Transverse colon (tissue), 4 donors: Measurements from ENCODE around the gene EID3. TPM values are rescaled to one million over a fixed set of nuclear protein-coding genes. Genes with fewer than 3 reads are reported as not detected.
A peak's percentile ranks its signal among the peaks of the same experiment; 100 is the strongest.

ENCODE experiments used
- DNase-seq: peaks from one replicate; pipeline ENCODE4 v3.0.0-alpha.2; 2019
- H3K27ac ChIP-seq, 4 donors: fragments of 200-600 bp; sonication (generic); 2 replicates each; pipeline ENCODE4 v1.5.1; 2016 to 2018; ENCODE audit warnings: inconsistent platforms in 4 of 4
- H3K27me3 ChIP-seq: fragments of 200-600 bp; sonication (generic); 2 replicates; pipeline ENCODE4 v1.5.1; 2017; ENCODE audit warnings: inconsistent platforms
- H3K36me3 ChIP-seq, 4 donors: fragments of 200-600 bp; sonication (generic); 2 replicates each; pipeline ENCODE4 v1.5.1; 2017 to 2019; ENCODE audit warnings: inconsistent platforms in 4 of 4
- H3K4me1 ChIP-seq, 4 donors: fragments of 200-600 bp; sonication (generic); 2 replicates each; pipeline ENCODE4 v1.5.1; 2017 to 2020; ENCODE audit warnings: inconsistent platforms in 4 of 4
- H3K4me3 ChIP-seq, 4 donors: fragments of 200-600 bp; sonication (generic); 1 replicate in 1 of 4; 2 replicates in 3 of 4; pipeline versions ENCODE4 v1.5.1 to v1.6.1; 2017 to 2019; ENCODE audit warnings: inconsistent platforms in 4 of 4
- H3K9me3 ChIP-seq, 2 donors: fragments of 200-600 bp; sonication (generic); 2 replicates each; pipeline ENCODE4 v1.5.1; 2017 to 2019; ENCODE audit warnings: inconsistent platforms in 2 of 2
- EP300 ChIP-seq: sonication (generic); formaldehyde crosslinking; IDR thresholded peaks from one replicate; pipeline ENCODE4 v1.6.1; 2017; ENCODE audit warnings: antibody characterized with exemption, low read depth
- POLR2A ChIP-seq: fragments of 450-650 bp; IDR thresholded peaks from one replicate; pipeline ENCODE4 v1.6.1; 2016; ENCODE audit warnings: antibody characterized with exemption, mild to moderate bottlenecking, moderate library complexity
- POLR2AphosphoS5 ChIP-seq, 3 donors: sonication (generic); formaldehyde crosslinking; IDR thresholded peaks; one replicate each; pipeline ENCODE4 v1.6.1; 2016; ENCODE audit warnings: antibody characterized with exemption in 3 of 3
- WGBS, 2 donors: methylation state at CpG; one replicate each; pipeline ENCODE4 v1.1.5; 2018; ENCODE audit warnings: low coverage in 1 of 2; 5-methylcytosine and 5-hydroxymethylcytosine counted together
- in situ Hi-C, 4 donors: fragments of 200-750 bp; cut with MboI; loops; one replicate each; pipeline versions ENCODE4 v1.15.0 to v1.15.1; 2017; ENCODE audit warnings: low sequenced_read_pairs in 3 of 4, low pct_ligation_motif_present in 1 of 4, low pct_unique_long_range_greater_than_20kb in 1 of 4
- intact Hi-C: fragments of 100-400 bp; cut with DNase I; formaldehyde crosslinking; loops from one replicate; pipeline ENCODE4 v1.15.1; 2023; ENCODE audit warnings: low total_unique reads
- total RNA-seq, 4 donors: library from RNA; depleted of rRNA; stranded (reverse); fragments of >200 nt; gene quantifications; one replicate each; pipeline ENCODE4 v1.1.0, GENCODE V29; 2016
- TF ChIP-seq, protein P1 (sequence below), 5 experiments: fragments of 200-600 bp in 3 of 5; fragments of 450-650 bp in 2 of 5; sonication (generic) in 3 of 5; IDR thresholded peaks; 1 replicate in 2 of 5; 2 replicates in 3 of 5; pipeline ENCODE4 v1.5.1; 2016 to 2017; ENCODE audit warnings: antibody characterized with exemption in 5 of 5, inconsistent platforms in 3 of 5, mild to moderate bottlenecking in 2 of 5, moderate library complexity in 1 of 5

The EID3 gene
- 10 to 100 TPM in 2 of 4 donors, 1 to 10 TPM in 2; 4.9 to 50.0 (median 14.3) TPM for total RNA-seq

DNA sequence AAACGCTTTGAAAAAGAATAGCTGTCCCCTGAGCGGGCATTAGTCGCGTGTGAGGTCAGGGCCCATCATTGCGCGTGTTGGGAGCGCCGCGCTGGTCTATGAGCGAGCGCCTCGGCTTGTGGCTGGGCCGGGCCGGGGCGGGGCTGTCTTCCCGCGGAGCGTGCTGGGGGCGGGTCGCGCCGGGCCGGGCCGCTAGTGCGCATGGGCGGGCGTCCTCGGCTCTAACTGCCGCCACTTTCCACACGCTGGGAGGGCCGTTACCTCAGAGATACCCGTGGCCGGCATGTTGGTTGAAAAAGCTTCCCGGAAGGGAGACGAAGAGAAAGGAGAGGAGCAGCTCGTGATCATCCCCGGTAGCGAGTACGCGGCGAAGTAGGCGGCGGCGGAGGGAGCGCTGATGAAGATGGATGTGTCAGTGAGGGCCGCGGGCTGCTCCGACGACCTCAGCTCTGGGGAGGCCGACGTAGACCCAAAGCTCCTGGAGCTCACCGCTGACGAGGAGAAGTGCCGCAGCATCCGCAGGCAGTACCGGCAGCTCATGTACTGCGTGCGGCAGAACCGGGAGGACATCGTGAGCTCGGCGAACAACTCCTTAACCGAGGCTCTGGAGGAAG lies at the start of gene EID3:
Gene EID3 (plus strand): TSS at position 202 of the 614 bp plus-strand sequence. CDS start 196 bp downstream, at position 398.
- intact Hi-C loops: no loop called here

DNA sequence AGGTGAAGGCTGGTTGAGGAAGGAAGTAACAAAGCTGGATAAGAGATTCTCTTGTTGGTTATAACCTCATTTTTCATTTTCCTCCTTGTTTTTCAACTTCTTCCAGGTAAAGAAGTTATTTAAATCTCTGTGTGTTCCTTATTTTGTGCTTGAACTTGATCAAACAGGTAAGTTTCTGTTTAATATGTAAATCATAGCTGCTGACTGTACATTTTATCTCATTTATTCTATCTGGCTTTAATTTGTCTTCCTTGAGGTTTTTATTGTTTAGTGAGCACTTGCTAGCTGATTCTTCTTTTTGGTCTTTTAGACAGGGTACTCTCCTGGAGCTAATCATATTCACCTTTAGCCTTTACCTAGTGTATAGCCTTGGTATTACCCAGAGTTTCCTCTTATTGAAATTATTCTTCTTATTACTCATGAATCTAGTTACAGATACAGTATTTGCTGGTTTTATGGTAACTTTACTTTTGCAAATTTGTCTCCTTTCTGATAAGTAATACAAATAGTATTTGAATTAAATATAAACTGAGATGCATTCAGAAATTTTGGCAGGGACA lies 45.5 kb upstream of the EID3 start:
- H3K27me3 ChIP-seq: no peaks in the 10 kb centered on the region
- no peaks in the 10 kb centered on the region for H3K9me3 ChIP-seq
- no peak overlapping the region for H3K27ac ChIP-seq
- intact Hi-C loops: no loop called here
- in situ Hi-C loops: no loop called here
- TF ChIP-seq, protein P1, sequence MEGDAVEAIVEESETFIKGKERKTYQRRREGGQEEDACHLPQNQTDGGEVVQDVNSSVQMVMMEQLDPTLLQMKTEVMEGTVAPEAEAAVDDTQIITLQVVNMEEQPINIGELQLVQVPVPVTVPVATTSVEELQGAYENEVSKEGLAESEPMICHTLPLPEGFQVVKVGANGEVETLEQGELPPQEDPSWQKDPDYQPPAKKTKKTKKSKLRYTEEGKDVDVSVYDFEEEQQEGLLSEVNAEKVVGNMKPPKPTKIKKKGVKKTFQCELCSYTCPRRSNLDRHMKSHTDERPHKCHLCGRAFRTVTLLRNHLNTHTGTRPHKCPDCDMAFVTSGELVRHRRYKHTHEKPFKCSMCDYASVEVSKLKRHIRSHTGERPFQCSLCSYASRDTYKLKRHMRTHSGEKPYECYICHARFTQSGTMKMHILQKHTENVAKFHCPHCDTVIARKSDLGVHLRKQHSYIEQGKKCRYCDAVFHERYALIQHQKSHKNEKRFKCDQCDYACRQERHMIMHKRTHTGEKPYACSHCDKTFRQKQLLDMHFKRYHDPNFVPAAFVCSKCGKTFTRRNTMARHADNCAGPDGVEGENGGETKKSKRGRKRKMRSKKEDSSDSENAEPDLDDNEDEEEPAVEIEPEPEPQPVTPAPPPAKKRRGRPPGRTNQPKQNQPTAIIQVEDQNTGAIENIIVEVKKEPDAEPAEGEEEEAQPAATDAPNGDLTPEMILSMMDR (IDR thresholded peaks at IDR 0.05): no peak
- TF ChIP-seq EP300: no peak
- no peak for TF ChIP-seq POLR2AphosphoS5 (IDR thresholded peaks at IDR 0.05)
- TF ChIP-seq POLR2A: no peak
- no peaks in the 10 kb centered on the region for H3K36me3 ChIP-seq
- H3K4me3 ChIP-seq: no peak overlapping the region
- DNase-seq: no peak
- no peaks in the 10 kb centered on the region for H3K4me1 ChIP-seq

More for the DNA sequence above, at the start of gene EID3:
- Histone ChIP-seq H3K27me3 (no peaks in the 10 kb centered on the region), H3K36me3 (no peaks in the 10 kb centered on the region), H3K4me3 (peak within 1 kb of the TSS in 3 of 4 donors; percentile 26 to 48 (median 32)), H3K4me1 (peaks cover 25 to 60% (median 40%) of the 10 kb centered on the region in 4 donors), H3K9me3 (no peaks in the 10 kb centered on the region), H3K27ac (peak within 1 kb of the TSS; percentile 74 to 82 (median 79))
- in situ Hi-C loops: no loop called here
- peak; percentile 88 for DNase-seq
- TF ChIP-seq POLR2AphosphoS5 (IDR thresholded peaks at IDR 0.05) (peak; percentile 23 to 63 (median 45)), POLR2A (peak; percentile 39)
- TF ChIP-seq, protein P1 (IDR thresholded peaks at IDR 0.05): no peak
- 25 to 27% methylated on average over 17 to 63 of the region's 63 CpGs for WGBS, 2 donors

DNA sequence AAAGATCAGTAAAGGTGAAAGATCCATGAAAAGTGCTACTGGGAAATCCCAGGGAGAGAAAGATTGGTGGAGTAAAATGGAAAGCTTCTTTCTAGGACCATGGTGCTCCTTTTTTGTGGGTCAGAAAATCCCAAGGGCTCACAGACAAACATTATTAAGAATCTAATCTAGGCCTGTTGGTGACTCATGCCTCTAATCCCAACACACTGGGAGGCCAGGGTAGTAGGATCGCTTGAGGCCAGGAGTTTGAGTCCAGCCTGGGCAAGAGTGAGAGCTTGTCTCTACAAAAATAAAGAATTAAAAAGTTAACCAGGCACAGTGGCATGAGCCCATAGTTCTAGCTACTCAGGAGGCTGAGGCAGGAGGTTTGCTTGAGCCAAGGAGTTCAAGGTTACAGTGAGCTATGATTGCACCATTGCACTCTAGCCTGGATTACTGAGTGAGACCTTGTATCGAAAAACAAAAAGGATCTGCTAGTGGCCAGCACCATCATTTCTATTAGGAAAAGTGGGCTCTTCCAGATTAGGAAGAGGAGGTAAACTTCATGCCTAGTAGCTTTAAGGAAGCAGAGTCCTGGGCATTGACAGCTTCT lies 45.0 kb upstream of the EID3 start:
- no peaks in the 10 kb centered on the region for H3K27me3 ChIP-seq
- intact Hi-C loops (no loop called here), in situ Hi-C loops (no loop called here)
- TF ChIP-seq POLR2A: no peak
- no peak for TF ChIP-seq POLR2AphosphoS5 (IDR thresholded peaks at IDR 0.05)
- TF ChIP-seq EP300: no peak
- TF ChIP-seq, protein P1 (IDR thresholded peaks at IDR 0.05): no peak
- no peaks in the 10 kb centered on the region for H3K4me1 ChIP-seq
- no peak for DNase-seq
- whole genome bisulfite sequencing, 2 donors: 95 to 100% methylated on average over 2 of the region's 2 CpGs
- no peak overlapping the region for H3K4me3 ChIP-seq
- H3K9me3 ChIP-seq: no peaks in the 10 kb centered on the region
- no peak overlapping the region for H3K27ac ChIP-seq
- H3K36me3 ChIP-seq: no peaks in the 10 kb centered on the region

DNA sequence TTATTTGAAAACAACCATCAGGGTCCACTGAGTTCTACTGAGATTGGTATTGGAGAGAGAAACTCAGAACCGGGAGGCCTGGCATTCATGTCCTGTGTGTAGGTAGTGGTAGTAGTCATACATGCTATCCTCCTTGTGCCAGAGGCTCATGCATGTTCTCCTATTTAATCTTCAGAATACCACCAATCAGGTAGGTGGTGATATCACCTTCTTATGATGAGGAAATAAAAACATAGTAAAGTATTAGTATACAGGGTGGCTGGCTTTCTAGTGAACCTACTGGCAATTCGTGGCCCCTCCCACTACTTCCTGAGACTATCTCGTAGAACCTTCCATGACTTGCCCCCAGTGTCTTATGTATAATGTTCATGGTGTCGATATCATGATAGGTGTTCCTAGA lies 40.5 kb upstream of the EID3 start:
- Histone ChIP-seq H3K4me3 (no peak overlapping the region), H3K36me3 (no peaks in the 10 kb centered on the region), H3K4me1 (no peaks in the 10 kb centered on the region), H3K9me3 (no peaks in the 10 kb centered on the region), H3K27ac (no peak overlapping the region), H3K27me3 (no peaks in the 10 kb centered on the region)
- in situ Hi-C loops (no loop called here), intact Hi-C loops (no loop called here)
- no peak for DNase-seq
- WGBS, 2 donors: 73 to 74% methylated on average over 4 of the region's 4 CpGs
- no peak for TF ChIP-seq POLR2A
- TF ChIP-seq EP300: no peak
- TF ChIP-seq, protein P1 (IDR thresholded peaks at IDR 0.05): no peak
- TF ChIP-seq POLR2AphosphoS5 (IDR thresholded peaks at IDR 0.05): no peak
